ENCODE data around the gene CABCOCO1.

DNA sequence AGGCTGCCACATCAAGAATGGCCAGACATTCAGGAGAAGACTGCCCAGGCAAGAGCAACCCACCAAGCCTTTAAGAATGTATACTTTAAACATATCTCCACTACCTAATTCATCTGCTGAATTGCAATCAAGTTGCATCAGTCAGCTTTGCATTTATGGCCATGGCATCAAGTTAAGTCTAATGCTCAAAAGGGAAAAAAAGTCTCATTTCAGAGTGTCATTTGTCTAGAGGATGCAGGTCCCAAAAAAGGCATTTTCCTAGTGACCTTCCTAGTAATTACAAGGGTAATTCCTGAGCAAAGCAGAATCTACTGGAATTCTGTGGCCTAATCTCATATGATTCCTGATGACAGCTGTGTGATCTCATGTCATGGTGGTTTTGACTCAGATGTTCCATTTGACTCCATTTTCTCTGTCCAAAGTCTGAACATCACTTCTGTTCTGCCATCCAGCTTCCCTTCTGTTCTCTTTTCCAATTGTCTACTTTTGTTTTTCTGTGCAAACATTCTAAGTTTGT lies 7.3 kb upstream of the CABCOCO1 start:
- TF ChIP-seq, protein P1, sequence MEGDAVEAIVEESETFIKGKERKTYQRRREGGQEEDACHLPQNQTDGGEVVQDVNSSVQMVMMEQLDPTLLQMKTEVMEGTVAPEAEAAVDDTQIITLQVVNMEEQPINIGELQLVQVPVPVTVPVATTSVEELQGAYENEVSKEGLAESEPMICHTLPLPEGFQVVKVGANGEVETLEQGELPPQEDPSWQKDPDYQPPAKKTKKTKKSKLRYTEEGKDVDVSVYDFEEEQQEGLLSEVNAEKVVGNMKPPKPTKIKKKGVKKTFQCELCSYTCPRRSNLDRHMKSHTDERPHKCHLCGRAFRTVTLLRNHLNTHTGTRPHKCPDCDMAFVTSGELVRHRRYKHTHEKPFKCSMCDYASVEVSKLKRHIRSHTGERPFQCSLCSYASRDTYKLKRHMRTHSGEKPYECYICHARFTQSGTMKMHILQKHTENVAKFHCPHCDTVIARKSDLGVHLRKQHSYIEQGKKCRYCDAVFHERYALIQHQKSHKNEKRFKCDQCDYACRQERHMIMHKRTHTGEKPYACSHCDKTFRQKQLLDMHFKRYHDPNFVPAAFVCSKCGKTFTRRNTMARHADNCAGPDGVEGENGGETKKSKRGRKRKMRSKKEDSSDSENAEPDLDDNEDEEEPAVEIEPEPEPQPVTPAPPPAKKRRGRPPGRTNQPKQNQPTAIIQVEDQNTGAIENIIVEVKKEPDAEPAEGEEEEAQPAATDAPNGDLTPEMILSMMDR (conservative IDR thresholded peaks at IDR 0.05), result no peak
- TF ChIP-seq ZFX (IDR thresholded peaks at IDR 0.05), result no peak
